Liver (tissue), 3 donors: Measurements from ENCODE around the gene EMSY.

ENCODE experiments used
- EGR1 ChIP-seq, 2 donors: IDR thresholded peaks; 2 replicates each; pipeline ENCODE4 v1.6.1; 2016 to 2018; ENCODE audit warnings: antibody characterized with exemption in 2 of 2, low read depth in 2 of 2
- HNF4A ChIP-seq, 2 donors: conservative IDR thresholded peaks; 2 replicates each; pipeline ENCODE4 v1.6.1; 2016; ENCODE audit warnings: antibody characterized with exemption in 2 of 2, mild to moderate bottlenecking in 2 of 2
- JUND ChIP-seq, 2 donors: IDR thresholded peaks; 2 replicates each; pipeline ENCODE4 v1.6.1; 2016; ENCODE audit warnings: antibody characterized with exemption in 2 of 2
- NR2F2 ChIP-seq: IDR thresholded peaks from 2 replicates; pipeline ENCODE4 v1.6.1; 2016; ENCODE audit warnings: antibody characterized with exemption
- TAF1 ChIP-seq: conservative IDR thresholded peaks from 2 replicates; pipeline ENCODE4 v1.6.1; 2016; ENCODE audit warnings: antibody characterized with exemption, mild to moderate bottlenecking
- TF ChIP-seq, protein P1 (sequence below): fragments of 150-350 bp; IDR thresholded peaks from 2 replicates; pipeline ENCODE4 v1.5.1; 2017; ENCODE audit warnings: improper control_type of control experiment, low read depth, low read length; ENCODE audit not compliant: missing input control
- donor health status: healthy.
- donor health status: healthy.

- TF ChIP-seq, protein P1, sequence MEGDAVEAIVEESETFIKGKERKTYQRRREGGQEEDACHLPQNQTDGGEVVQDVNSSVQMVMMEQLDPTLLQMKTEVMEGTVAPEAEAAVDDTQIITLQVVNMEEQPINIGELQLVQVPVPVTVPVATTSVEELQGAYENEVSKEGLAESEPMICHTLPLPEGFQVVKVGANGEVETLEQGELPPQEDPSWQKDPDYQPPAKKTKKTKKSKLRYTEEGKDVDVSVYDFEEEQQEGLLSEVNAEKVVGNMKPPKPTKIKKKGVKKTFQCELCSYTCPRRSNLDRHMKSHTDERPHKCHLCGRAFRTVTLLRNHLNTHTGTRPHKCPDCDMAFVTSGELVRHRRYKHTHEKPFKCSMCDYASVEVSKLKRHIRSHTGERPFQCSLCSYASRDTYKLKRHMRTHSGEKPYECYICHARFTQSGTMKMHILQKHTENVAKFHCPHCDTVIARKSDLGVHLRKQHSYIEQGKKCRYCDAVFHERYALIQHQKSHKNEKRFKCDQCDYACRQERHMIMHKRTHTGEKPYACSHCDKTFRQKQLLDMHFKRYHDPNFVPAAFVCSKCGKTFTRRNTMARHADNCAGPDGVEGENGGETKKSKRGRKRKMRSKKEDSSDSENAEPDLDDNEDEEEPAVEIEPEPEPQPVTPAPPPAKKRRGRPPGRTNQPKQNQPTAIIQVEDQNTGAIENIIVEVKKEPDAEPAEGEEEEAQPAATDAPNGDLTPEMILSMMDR = no peak
- TF ChIP-seq TAF1 (no peak), NR2F2 (no peak), EGR1 (IDR thresholded peaks at IDR 0.05; ENCODE audit: low read depth in 2 of 2) (no peak), HNF4A (conservative IDR thresholded peaks at IDR 0.05) (no peak), JUND (IDR thresholded peaks at IDR 0.05) (no peak)
These were observed 123.8 kb downstream of the EMSY start for GRCh38 chr11:76568621-76569020.
